GM19238 (cell line): ENCODE data around the gene SLC7A6.

Source experiments
- DNase-seq: peaks from one replicate; pipeline ENCODE4 v3.0.0; 2011; ENCODE audit warnings: low spot score; ENCODE audit not compliant: insufficient read length

Gene SLC7A6

GRCh38 chr16:68253721-68254120 is 10.6 kb upstream of the SLC7A6 start:
- DNase-seq = no peak

GRCh38 chr16:68255712-68256111 is 8.6 kb upstream of the SLC7A6 start:
- no peak for DNase-seq

- DNase-seq = peak; percentile 75
Measured at GRCh38 chr16:68257251-68257905, 6.9 kb upstream of the SLC7A6 start.

GRCh38 chr16:68257906-68258800 is 6.2 kb upstream of the SLC7A6 start:
- no peak for DNase-seq

- DNase-seq = no peak
Measured at GRCh38 chr16:68259007-68259825, 5.1 kb upstream of the SLC7A6 start.

GRCh38 chr16:68263559-68264127 is 683 bp upstream of the SLC7A6 start:
- DNase-seq = no peak

GRCh38 chr16:68265078-68265920 is 973 bp downstream of the SLC7A6 start:
- DNase-seq = no peak

GRCh38 chr16:68267612-68268405 is 3.5 kb downstream of the SLC7A6 start:
- no peak for DNase-seq

GRCh38 chr16:68269793-68270192 is 5.5 kb downstream of the SLC7A6 start:
- DNase-seq = no peak

GRCh38 chr16:68270353-68270752 is 6.0 kb downstream of the SLC7A6 start:
- DNase-seq = no peak

GRCh38 chr16:68272507-68273209 is 8.3 kb downstream of the SLC7A6 start:
- DNase-seq = no peak

- no peak for DNase-seq
Measured at GRCh38 chr16:68273459-68273858, 9.1 kb downstream of the SLC7A6 start.

- DNase-seq = no peak
Measured at GRCh38 chr16:68273896-68274295, 9.6 kb downstream of the SLC7A6 start.

GRCh38 chr16:68274441-68274840 is 10.1 kb downstream of the SLC7A6 start:
- DNase-seq = no peak

GRCh38 chr16:68275611-68276191 is 11.4 kb downstream of the SLC7A6 start:
- DNase-seq = no peak

GRCh38 chr16:68276223-68276622 is 11.9 kb downstream of the SLC7A6 start:
- DNase-seq = no peak

- no peak for DNase-seq
Measured at GRCh38 chr16:68279726-68280558, 15.6 kb downstream of the SLC7A6 start.
